HUES6 (cell line): Measurements from ENCODE around the gene CHCT1.
"Not testable (repeated sequence)": the region's sequence is repeated elsewhere in the genome, so short reads cannot be mapped to it uniquely, and the experiment has no call there.

ENCODE experiments used
- H3K27ac ChIP-seq: 2 replicates; pipeline ENCODE4 v1.7.0; 2013; ENCODE audit warnings: low read depth, mild to moderate bottlenecking, low read length, inconsistent platforms
- H3K27me3 ChIP-seq: 2 replicates; pipeline ENCODE4 v1.6.1; 2013; ENCODE audit warnings: low read length; ENCODE audit not compliant: control insufficient read depth, insufficient read depth
- H3K36me3 ChIP-seq: 2 replicates; pipeline ENCODE4 v1.6.1; 2013; ENCODE audit warnings: low read length; ENCODE audit not compliant: control insufficient read depth, insufficient read depth
- H3K4me1 ChIP-seq: 2 replicates; pipeline ENCODE4 v1.6.1; 2013; ENCODE audit warnings: low read length; ENCODE audit not compliant: control insufficient read depth, insufficient read depth
- H3K4me3 ChIP-seq: 2 replicates; pipeline ENCODE4 v1.5.1; 2013; ENCODE audit warnings: low read depth, low read length
- H3K9ac ChIP-seq: one replicate; pipeline ENCODE4 v1.6.1; 2013; ENCODE audit warnings: mild to moderate bottlenecking, low read length
- H3K9me3 ChIP-seq: 2 replicates; pipeline ENCODE4 v1.6.1; 2013; ENCODE audit warnings: low read depth, low read length; ENCODE audit not compliant: control insufficient read depth, insufficient read depth

CHCT1 gene

DNA sequence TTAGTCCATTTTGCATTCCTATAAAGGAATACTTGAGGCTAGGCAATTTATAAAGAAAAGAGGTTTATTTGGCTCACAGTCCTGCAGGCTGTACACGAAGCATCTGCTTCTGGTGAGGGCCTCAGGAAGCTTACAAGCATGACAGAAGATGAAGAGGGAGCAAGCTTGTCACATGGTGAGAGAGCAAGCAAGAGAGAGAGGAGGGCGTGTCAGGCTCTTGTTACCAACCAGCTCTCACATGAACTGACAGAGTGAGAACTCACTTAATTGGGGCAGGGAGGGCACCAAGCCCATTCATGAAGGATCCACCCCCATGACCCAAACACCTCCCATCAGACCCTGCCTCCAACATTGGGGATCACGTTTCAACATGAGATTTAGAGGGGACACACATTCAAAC lies 1.6 kb downstream of the CHCT1 start:
- 0 out of 2 replicates have a peak, but pooled peaks cover 2% of the 10 kb centered on the region for H3K9me3 ChIP-seq

DNA sequence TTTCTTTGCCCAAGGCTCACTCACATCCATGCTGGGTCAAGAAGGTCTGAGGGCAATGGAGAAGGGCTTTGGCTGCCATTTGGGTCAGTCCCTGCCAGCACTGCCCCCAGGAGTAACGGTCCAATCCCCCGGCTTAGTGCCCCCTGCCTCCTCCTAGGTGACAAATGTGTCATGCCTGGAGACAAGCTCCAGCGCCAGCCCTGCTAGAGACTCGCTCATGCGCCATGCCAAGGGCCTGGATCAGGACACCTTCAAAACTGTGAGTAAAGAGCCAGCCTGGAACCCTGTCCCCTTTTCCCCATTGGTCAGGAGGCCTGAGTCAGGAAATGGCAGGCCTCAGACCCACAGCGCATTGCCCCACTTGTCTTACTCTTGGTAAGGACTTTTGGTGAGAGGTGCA lies 3.3 kb downstream of the CHCT1 start:
- H3K4me1 ChIP-seq, result peaks cover 7% of the 10 kb centered on the region; the same call in 1 of the 2 replicates
- peaks cover 12% of the 10 kb centered on the region for H3K27me3 ChIP-seq
- no peaks in the 10 kb centered on the region for H3K9me3 ChIP-seq
- no peak overlapping the region for H3K27ac ChIP-seq
- H3K4me3 ChIP-seq, result no peak overlapping the region
- no peak overlapping the region for H3K9ac ChIP-seq
- H3K36me3 ChIP-seq, result no peaks in the 10 kb centered on the region

More for the DNA sequence above, 1.6 kb downstream of the CHCT1 start:
- H3K27ac ChIP-seq, result no peak overlapping the region
- H3K27me3 ChIP-seq, result peaks cover 12% of the 10 kb centered on the region
- peaks cover 7% of the 10 kb centered on the region; the same call in 1 of the 2 replicates for H3K4me1 ChIP-seq
- H3K4me3 ChIP-seq, result no peak overlapping the region
- no peaks in the 10 kb centered on the region for H3K36me3 ChIP-seq
- no peak overlapping the region for H3K9ac ChIP-seq

DNA sequence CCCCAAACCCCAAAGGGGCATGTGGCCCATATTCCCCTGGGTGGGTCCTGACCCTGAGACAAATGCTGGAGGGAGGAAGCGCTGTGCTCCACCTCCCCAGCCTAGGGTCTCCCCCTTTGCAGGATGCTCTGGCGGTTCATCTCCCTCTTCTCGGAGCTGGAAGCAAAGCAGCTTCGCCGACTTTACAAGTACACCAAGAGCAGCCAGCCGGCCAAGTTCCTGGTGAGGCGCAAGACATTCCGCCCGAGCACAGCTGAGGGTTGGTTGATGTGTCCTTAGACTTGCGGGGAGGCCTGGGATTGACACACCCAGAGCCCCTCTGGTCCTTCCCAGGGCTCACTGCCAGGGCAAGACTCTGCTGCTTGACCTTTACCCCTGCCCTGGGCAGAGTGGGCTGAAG lies 4.3 kb downstream of the CHCT1 start:
- Histone ChIP-seq H3K9me3 (0 out of 2 replicates have a peak, but pooled peaks cover 1% of the 10 kb centered on the region), H3K36me3 (no peaks in the 10 kb centered on the region), H3K27ac (no peak overlapping the region), H3K27me3 (peaks cover 12% of the 10 kb centered on the region), H3K4me3 (no peak overlapping the region), H3K4me1 (peaks cover 5% of the 10 kb centered on the region; the same call in 1 of the 2 replicates), H3K9ac (no peak overlapping the region)

DNA sequence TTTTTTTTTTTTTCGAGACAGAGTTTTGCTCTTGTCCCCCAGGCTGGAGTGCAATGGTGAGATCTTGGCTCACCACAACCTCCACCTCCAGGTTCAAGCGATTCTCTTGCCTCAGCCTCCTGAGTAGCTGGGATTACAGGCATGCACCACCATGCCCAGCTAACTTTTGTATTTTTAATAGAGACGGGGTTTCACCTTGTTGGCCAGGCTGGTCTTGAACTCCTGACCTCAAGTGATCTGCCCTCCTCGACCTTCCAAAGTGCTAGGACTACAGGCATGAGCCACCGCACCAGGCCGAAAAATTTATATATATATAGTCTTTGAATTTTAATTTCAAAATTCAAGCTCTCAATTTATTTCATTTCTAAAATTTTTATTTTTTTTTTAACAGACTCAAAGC lies 6.2 kb downstream of the CHCT1 start:
- H3K9me3 ChIP-seq, result peaks cover 18% of the 10 kb centered on the region
- H3K4me1 ChIP-seq, H3K27ac ChIP-seq, H3K36me3 ChIP-seq, H3K4me3 ChIP-seq, H3K27me3 ChIP-seq, H3K9ac ChIP-seq: not testable (repeated sequence)

DNA sequence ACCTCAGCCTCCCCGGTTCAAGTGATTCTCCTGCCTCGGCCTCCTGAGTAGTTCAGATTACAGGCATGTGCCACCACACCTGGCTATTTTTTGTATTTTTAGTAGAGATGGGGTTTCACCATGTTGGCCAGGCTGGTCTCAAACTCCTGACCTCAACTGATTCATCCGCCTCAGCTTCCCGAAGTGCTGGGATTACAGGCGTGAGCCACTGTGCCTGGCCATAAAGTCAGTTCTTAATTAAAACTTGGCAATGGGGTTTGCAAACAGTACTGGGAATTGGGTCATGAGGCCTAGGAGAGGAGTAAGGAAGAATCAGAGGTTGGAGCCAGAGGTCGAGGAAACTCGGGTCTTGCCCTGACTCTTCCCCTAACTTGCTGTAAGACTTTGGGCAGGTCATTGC lies 8.3 kb downstream of the CHCT1 start:
- H3K4me3 ChIP-seq, H3K36me3 ChIP-seq, H3K27ac ChIP-seq, H3K27me3 ChIP-seq, H3K4me1 ChIP-seq, H3K9ac ChIP-seq: not testable (repeated sequence)
- H3K9me3 ChIP-seq, result peaks cover 18% of the 10 kb centered on the region

DNA sequence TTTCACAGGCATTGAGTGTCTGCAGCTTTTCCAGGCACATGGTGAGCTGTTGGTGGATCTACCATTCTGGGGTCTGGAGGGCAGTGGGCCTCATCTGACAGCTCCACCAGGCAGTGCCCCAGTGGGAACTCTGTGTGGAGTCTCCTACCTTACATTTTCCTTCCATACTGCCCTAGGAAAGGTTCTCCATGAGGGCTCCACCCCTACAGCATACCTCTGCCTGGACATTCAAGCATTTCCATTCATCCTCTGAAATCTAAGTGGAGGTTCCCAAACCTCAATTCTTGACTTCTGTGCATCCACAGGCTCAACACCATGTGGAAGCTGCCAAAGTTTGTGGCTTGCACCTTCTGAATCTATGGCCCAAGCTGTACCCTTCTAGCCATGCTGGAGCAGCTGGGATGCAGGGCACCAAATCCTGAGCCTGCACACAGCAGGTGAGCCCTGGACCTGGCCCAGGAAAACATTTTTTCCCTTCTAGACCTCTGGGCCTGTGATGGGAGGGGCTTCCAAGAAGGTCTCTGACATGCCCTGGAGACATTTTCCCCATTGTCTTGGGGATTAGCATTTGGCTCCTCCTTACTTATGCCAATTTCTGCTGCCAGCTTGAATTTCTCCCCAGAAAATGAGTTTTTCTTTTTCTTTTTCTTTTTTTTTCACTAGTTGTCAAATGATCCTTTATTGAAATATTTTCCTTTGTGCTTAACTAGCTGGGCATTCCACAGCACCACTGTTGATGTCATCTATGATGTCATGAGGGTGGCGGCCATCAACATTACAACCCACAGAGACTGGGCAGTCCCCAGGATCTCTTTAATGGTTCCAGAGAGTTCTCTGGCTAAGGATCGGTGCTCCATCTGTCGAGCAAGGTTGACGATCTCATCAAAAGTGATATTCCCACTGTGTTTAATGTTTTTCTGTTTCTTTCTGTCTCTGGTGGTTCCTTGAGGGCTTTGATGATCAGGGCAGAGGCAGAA lies 11.0 kb downstream of the CHCT1 start:
- not testable (repeated sequence) for H3K27me3 ChIP-seq, H3K9ac ChIP-seq, H3K4me3 ChIP-seq, H3K36me3 ChIP-seq, H3K27ac ChIP-seq, H3K4me1 ChIP-seq
- H3K9me3 ChIP-seq, result peaks cover 18% of the 10 kb centered on the region

DNA sequence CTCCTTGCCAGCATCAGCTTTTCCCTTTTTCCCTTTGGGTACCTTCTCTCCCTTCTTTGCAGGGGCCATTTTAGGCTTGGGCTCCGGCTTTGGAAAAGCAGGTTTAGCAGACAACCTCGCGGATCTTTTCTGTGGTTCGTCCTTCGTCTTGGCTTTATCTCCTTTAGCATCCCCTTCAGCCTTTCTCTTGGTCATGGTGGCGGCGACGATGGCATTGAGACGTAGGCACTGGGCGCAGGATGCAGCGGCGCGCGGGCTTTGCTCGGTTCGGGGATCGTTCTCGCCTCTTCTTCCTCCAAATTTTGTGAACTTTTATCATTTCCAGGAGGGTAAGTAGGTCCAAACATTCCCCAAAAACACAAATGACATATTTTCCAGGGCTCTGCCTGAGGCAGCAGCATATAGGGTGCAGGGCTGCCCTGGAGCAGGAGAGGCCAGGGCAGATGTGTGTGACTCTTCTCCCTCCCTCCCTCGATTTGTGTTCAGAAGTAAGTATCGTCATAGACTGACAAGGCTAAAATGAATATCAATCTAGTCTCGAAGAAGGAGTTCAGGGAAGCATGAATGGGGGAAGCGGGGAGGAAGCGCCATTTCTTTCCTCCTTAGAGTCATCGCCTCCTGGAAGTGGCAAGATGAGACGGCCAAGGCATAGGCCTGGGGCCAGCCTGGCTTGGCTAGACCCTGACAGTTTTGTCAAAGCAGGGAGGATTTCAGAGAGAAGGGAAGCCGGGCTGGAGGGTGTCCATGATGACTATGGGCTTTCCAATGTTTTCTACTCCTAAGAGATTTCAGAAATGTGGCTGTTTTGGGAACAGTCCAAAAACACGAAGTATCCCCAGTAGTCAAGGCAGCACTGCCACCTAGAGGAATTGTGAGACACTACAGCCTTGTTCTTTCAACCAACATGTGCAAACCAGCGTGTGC lies 13.2 kb downstream of the CHCT1 start:
- H3K9ac ChIP-seq, result no peak overlapping the region
- peak overlapping the region; percentile 14; the same call in 1 of the 2 replicates for H3K4me3 ChIP-seq
- H3K27me3 ChIP-seq, result no peaks in the 10 kb centered on the region
- H3K27ac ChIP-seq, result no peak overlapping the region
- peaks cover 18% of the 10 kb centered on the region for H3K9me3 ChIP-seq
- H3K36me3 ChIP-seq, result no peaks in the 10 kb centered on the region
- peaks cover 3% of the 10 kb centered on the region; the same call in 1 of the 2 replicates for H3K4me1 ChIP-seq

DNA sequence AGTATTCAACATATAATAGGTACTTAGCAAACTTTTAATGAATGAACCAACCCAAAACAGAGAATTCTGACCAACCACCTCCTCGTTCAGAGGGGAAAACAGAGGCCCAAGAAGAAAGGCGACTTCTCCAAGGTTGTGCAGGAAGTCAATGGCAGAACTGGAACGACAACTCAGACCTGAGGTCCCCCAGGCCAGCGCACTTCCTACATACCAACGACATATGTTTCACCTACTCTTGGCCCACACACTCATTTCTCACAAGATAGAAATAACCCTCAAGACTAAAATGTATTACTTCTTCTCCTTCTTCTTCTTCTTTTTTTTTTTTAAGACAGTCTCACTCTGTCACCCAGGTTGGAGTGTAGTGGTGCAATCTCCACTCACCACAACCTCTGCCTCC lies 14.4 kb downstream of the CHCT1 start:
- no peak overlapping the region for H3K27ac ChIP-seq
- no peak overlapping the region for H3K4me3 ChIP-seq
- H3K9ac ChIP-seq, result no peak overlapping the region
- no peaks in the 10 kb centered on the region for H3K27me3 ChIP-seq
- H3K4me1 ChIP-seq, result peaks cover 3% of the 10 kb centered on the region; the same call in 1 of the 2 replicates
- no peaks in the 10 kb centered on the region for H3K36me3 ChIP-seq
- peaks cover 16% of the 10 kb centered on the region for H3K9me3 ChIP-seq

DNA sequence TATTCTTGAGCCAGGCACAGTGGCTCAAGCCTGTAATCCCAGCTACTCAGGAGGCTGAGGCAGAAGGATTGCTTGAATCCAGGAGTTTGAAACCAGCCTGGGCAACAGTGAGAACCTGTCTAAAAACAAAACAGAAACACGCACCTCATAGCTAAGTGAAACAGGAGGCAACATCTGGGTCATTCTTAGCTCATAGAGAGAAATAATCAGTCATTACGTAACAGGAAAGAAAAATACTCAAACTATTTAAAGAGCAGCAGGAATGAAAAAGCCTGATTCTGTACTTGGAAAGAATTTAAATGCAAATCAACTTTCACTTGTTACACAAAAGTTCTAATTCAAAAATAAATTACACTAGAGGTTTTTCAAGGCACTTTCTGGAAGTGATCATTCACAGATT lies 17.2 kb downstream of the CHCT1 start:
- Histone ChIP-seq H3K4me3 (no peak overlapping the region), H3K4me1 (peaks cover 3% of the 10 kb centered on the region; the same call in 1 of the 2 replicates), H3K27ac (no peak overlapping the region), H3K9ac (no peak overlapping the region), H3K27me3 (no peaks in the 10 kb centered on the region), H3K9me3 (no peaks in the 10 kb centered on the region), H3K36me3 (no peaks in the 10 kb centered on the region)

DNA sequence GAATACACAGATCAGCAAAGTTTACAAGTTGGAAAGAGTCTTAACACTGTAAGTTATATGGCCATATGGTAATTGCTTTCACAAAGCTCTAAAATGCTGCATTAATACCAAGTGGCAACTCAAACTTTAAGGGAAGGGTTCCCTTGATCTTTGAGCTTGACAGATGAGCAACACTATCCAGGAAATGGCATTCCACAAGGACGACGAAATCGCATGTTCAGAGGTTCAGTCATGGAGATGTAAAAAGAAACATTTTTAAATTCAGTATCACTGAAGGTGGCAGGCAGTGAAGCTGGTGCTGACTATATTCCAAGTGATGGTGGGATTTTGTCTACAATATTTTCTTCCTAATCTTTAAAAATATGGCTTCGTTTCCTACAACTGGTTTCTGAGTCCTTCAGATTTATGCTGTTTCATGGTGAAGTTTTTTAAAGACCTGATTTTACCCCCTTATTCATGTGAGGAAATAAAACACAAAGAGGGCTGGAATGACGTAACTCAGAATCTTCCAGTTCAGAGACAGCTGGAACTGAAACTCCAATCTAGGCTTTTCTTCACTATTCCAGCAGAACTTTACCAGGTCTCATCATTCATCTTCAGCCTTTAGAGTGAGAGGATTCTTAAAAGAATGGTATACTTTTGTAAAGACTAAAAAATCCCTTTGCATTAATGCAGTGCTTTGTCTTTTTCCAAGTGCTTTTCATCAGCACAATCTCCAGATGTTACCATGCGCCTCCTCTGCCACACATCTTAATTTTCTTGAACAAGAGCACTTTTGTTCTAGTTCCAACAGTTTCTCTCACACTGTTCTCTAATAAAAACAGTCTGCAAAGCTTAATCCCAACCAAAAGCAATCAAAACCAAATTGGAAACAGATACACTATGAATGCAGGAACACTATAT lies 20.2 kb downstream of the CHCT1 start:
- Histone ChIP-seq H3K4me1 (no peaks in the 10 kb centered on the region), H3K4me3 (no peak overlapping the region), H3K27me3 (no peaks in the 10 kb centered on the region), H3K9me3 (no peaks in the 10 kb centered on the region), H3K9ac (no peak overlapping the region), H3K27ac (no peak overlapping the region), H3K36me3 (peaks cover 4% of the 10 kb centered on the region)
